H1 (cell line): ENCODE results near the gene NUPR1. TPM values are rescaled to one million over a fixed set of nuclear protein-coding genes. Genes with fewer than 3 reads are reported as not detected.
A peak's percentile ranks its signal among the peaks of the same experiment; 100 is the strongest.

ENCODE experiments used
- CTCF ChIA-PET: fragments of 300-600 bp; sonication (Branson Sonifier 250); formaldehyde crosslinking; loops from one replicate; lab custom pipeline; 2021; ENCODE audit not compliant: partially characterized antibody; lab: Charles Lee
- POLR2A ChIA-PET: fragments of 300-600 bp; sonication (Branson Sonifier 250); formaldehyde crosslinking; loops from one replicate; lab custom pipeline; 2021; ENCODE audit warnings: inconsistent platforms; ENCODE audit not compliant: partially characterized antibody; lab: Charles Lee
- DNase-seq, 2 experiments: peaks; one replicate each; pipeline versions ENCODE4 v3.0.0 to v3.0.0-alpha.2; 2010 to 2022; ENCODE audit warnings: low spot score in 2 of 2, low read depth in 1 of 2, mixed read lengths in 1 of 2
- FAIRE-seq: peaks from 2 replicates; lab custom pipeline; 2011; peaks lifted over from hg19 to GRCh38; lab: Jason Lieb, UNC
- H2AFZ ChIP-seq: 2 replicates; pipeline ENCODE4 v1.8.1; 2012; ENCODE audit warnings: low read length, inconsistent platforms
- H2AK5ac ChIP-seq: 2 replicates; pipeline ENCODE4 v1.6.1; 2013; ENCODE audit warnings: low read depth, low read length
- H2BK120ac ChIP-seq: replicated peaks from 2 replicates; pipeline ENCODE3; 2013; ENCODE audit warnings: low read depth, low read length, inconsistent platforms
- H2BK12ac ChIP-seq: 2 replicates; pipeline ENCODE4 v1.6.1; 2013; ENCODE audit warnings: low read depth, low read length
- H2BK15ac ChIP-seq: 2 replicates; pipeline ENCODE4 v1.6.1; 2013; ENCODE audit warnings: low read length
- H2BK20ac ChIP-seq: 2 replicates; pipeline ENCODE4 v1.6.1; 2013; ENCODE audit warnings: low read length
- H2BK5ac ChIP-seq: 2 replicates; pipeline ENCODE4 v1.6.1; 2013; ENCODE audit warnings: low read depth, low read length
- H3K14ac ChIP-seq: 2 replicates; pipeline ENCODE4 v1.6.1; 2013; ENCODE audit warnings: inconsistent platforms; ENCODE audit not compliant: insufficient read length
- H3K18ac ChIP-seq: 2 replicates; pipeline ENCODE4 v1.6.1; 2013; ENCODE audit warnings: low read length; ENCODE audit errors: extremely low read depth
- H3K23ac ChIP-seq: 2 replicates; pipeline ENCODE4 v1.6.1; 2013; ENCODE audit warnings: inconsistent platforms; ENCODE audit not compliant: insufficient read length
- H3K23me2 ChIP-seq: 2 replicates; pipeline ENCODE4 v1.6.1; 2013; ENCODE audit warnings: low read depth, low read length
- H3K27ac ChIP-seq: 2 replicates; pipeline ENCODE4 v1.6.1; 2011; ENCODE audit warnings: low read depth, low read length, inconsistent platforms
- H3K27me3 ChIP-seq, 4 experiments: replicated peaks in 1 of 4; 1 replicate in 1 of 4; 2 replicates in 3 of 4; pipeline versions ENCODE4 v1.6.1 to v1.8.1; 2011 to 2013; ENCODE audit warnings: low read length in 3 of 4, mild to moderate bottlenecking in 3 of 4, inconsistent platforms in 2 of 4, mixed read lengths in 2 of 4, moderate library complexity in 1 of 4; ENCODE audit not compliant: control insufficient read depth in 3 of 4, insufficient read depth in 3 of 4; ENCODE audit errors: extremely low read depth in 1 of 4
- H3K36me3 ChIP-seq, 4 experiments: 2 replicates each; pipeline versions ENCODE4 v1.6.1 to v1.8.1; 2011 to 2013; ENCODE audit warnings: mild to moderate bottlenecking in 4 of 4, low read length in 3 of 4, moderate library complexity in 2 of 4, control low read depth in 1 of 4, inconsistent platforms in 1 of 4; ENCODE audit not compliant: insufficient read depth in 4 of 4, control insufficient read depth in 2 of 4
- H3K4ac ChIP-seq: replicated peaks from 2 replicates; pipeline ENCODE3; 2013; ENCODE audit warnings: low read length, low read depth, mixed read lengths, inconsistent platforms; ENCODE audit not compliant: insufficient read length
- H3K4me1 ChIP-seq, 4 experiments: replicated peaks in 1 of 4; 1 replicate in 1 of 4; 2 replicates in 3 of 4; pipeline versions ENCODE4 v1.6.1 to v1.8.1; 2011 to 2013; ENCODE audit warnings: low read length in 3 of 4, inconsistent platforms in 2 of 4, mixed read lengths in 1 of 4; ENCODE audit not compliant: insufficient read depth in 4 of 4, control insufficient read depth in 3 of 4
- H3K4me2 ChIP-seq, 2 experiments: 2 replicates each; pipeline versions ENCODE4 v1.6.1 to v1.8.1; 2011 to 2013; ENCODE audit warnings: low read depth in 2 of 2, low read length in 2 of 2, control low read depth in 1 of 2, inconsistent platforms in 1 of 2, mild to moderate bottlenecking in 1 of 2; ENCODE audit not compliant: insufficient read depth in 1 of 2
- H3K4me3 ChIP-seq, 4 experiments: fragments of 200-600, 300-600 bp in 1 of 4; sonication (generic), shearing (Covaris generic), sonication (Bioruptor Twin) in 1 of 4; 2 replicates each; pipeline versions ENCODE4 v1.5.1 to v1.8.1; 2011 to 2016; ENCODE audit warnings: low read length in 4 of 4, low read depth in 3 of 4, control low read depth in 2 of 4, inconsistent platforms in 2 of 4, mild to moderate bottlenecking in 2 of 4, mixed read lengths in 1 of 4, moderate library complexity in 1 of 4; ENCODE audit not compliant: insufficient read depth in 2 of 4; ENCODE audit errors: extremely low read depth in 1 of 4
- H3K56ac ChIP-seq: replicated peaks from 2 replicates; pipeline ENCODE3; 2013; ENCODE audit warnings: low read depth, mild to moderate bottlenecking, mixed read lengths, low read length, inconsistent platforms; ENCODE audit not compliant: insufficient read length
- H3K79me1 ChIP-seq: 2 replicates; pipeline ENCODE4 v1.6.1; 2013; ENCODE audit warnings: low read depth, low read length, control low read depth
- H3K79me2 ChIP-seq, 2 experiments: 2 replicates each; pipeline versions ENCODE4 v1.6.1 to v1.8.1; 2012 to 2013; ENCODE audit warnings: low read length in 2 of 2, mild to moderate bottlenecking in 2 of 2, inconsistent platforms in 1 of 2; ENCODE audit not compliant: insufficient read depth in 2 of 2, control insufficient read depth in 1 of 2
- H3K9ac ChIP-seq, 4 experiments: replicated peaks in 1 of 4; 1 replicate in 1 of 4; 2 replicates in 3 of 4; pipeline versions ENCODE4 v1.6.1 to v1.8.1; 2011 to 2013; ENCODE audit warnings: low read depth in 3 of 4, low read length in 3 of 4, control low read depth in 2 of 4, mild to moderate bottlenecking in 2 of 4, moderate library complexity in 2 of 4, inconsistent platforms in 1 of 4; ENCODE audit errors: extremely low read depth in 1 of 4
- H3K9me3 ChIP-seq, 2 experiments: 2 replicates each; pipeline versions ENCODE4 v1.6.1 to v1.8.1; 2012 to 2013; ENCODE audit warnings: mild to moderate bottlenecking in 2 of 2, moderate library complexity in 2 of 2, control low read depth in 1 of 2, inconsistent platforms in 1 of 2, low read depth in 1 of 2, low read length in 1 of 2, mixed read lengths in 1 of 2; ENCODE audit not compliant: insufficient read depth in 2 of 2
- H4K20me1 ChIP-seq, 2 experiments: replicated peaks in 1 of 2; 2 replicates each; pipeline versions ENCODE3 to v1.8.1; 2011 to 2013; ENCODE audit warnings: inconsistent platforms in 2 of 2, low read length in 2 of 2, mild to moderate bottlenecking in 1 of 2; ENCODE audit not compliant: insufficient read depth in 2 of 2, control insufficient read depth in 1 of 2
- H4K5ac ChIP-seq: 2 replicates; pipeline ENCODE4 v1.6.1; 2013; ENCODE audit warnings: low read length, low read depth, mixed read lengths, inconsistent platforms; ENCODE audit not compliant: insufficient read length
- H4K8ac ChIP-seq: 2 replicates; pipeline ENCODE4 v1.8.0; 2013; ENCODE audit warnings: mild to moderate bottlenecking, moderate library complexity, low read length, inconsistent platforms; ENCODE audit not compliant: insufficient read depth; ENCODE audit errors: extremely low read depth
- H4K91ac ChIP-seq: replicated peaks from 2 replicates; pipeline ENCODE3; 2013; ENCODE audit warnings: low read length, mixed read lengths, inconsistent platforms; ENCODE audit not compliant: insufficient read length
- KDM5A ChIP-seq: fragments of 200-600 bp; IDR thresholded peaks from 2 replicates; pipeline ENCODE4 v1.7.1; 2012; ENCODE audit warnings: mild to moderate bottlenecking, low read length, inconsistent platforms, mixed read lengths
- WGBS, 2 experiments: shearing (Covaris generic) in 1 of 2; methylation state at CpG; one replicate each; pipeline versions ENCODE4 v1.1.6 to v1.1.7; 2013 to 2015; ENCODE audit warnings: low lambda C conversion rate in 2 of 2, mixed read lengths in 2 of 2, inconsistent platforms in 1 of 2, low coverage in 1 of 2, missing lambda C conversion rate in 1 of 2; ENCODE audit not compliant: insufficient replicate concordance in 2 of 2, insufficient coverage in 1 of 2, insufficient read length in 1 of 2; ENCODE audit errors: extremely low coverage in 1 of 2, missing lambda C conversion rate in 1 of 2; 5-methylcytosine and 5-hydroxymethylcytosine counted together
- polyA plus RNA-seq, 7 experiments: library from polyadenylated mRNA; depleted of rRNA in 3 of 7; stranded (reverse) in 5 of 7; unstranded in 2 of 7; fragments of >200 nt in 5 of 7; fragments of 200-250 nt in 2 of 7; gene quantifications; 1 replicate in 5 of 7; 2 replicates in 1 of 7; 4 replicates in 1 of 7; pipeline versions ENCODE4 v1.2.1 to v1.2.3, GENCODE V29; 2011 to 2013; ENCODE audit warnings: missing spikeins in 2 of 7, mixed read lengths in 2 of 7
- total RNA-seq: library from RNA; stranded (reverse); fragmentation: NEBNext Ultra II Directional; extraction: Animal tissue kit (Norgen Biotek cat#: 25700); gene quantifications from 2 replicates; pipeline ENCODE4 v1.2.1, GENCODE V29; 2021

Gene NUPR1
- total and polyA plus RNA-seq, 2 of the 8 experiments (the other 6 are each of a cell fraction or from before 2014, with no cell fraction given) = 0.17 to 0.20 TPM

GRCh38 chr16:28502290-28502689, 36.5 kb downstream of the NUPR1 start:
- Histone ChIP-seq H3K18ac (no peak overlapping the region), H2BK5ac (no peak overlapping the region), H3K4me2 (no peak overlapping the region), H3K27ac (no peak overlapping the region), H3K79me1 (no peaks in the 10 kb centered on the region), H3K36me3 (no peaks in the 10 kb centered on the region), H3K79me2 (no peaks in the 10 kb centered on the region), H4K8ac (no peak overlapping the region), H3K4ac (no peak overlapping the region), H3K23ac (no peak overlapping the region), H3K14ac (no peak overlapping the region), H4K5ac (no peak overlapping the region), H4K91ac (no peak overlapping the region), H3K4me3 (no peak overlapping the region), H2BK20ac (no peak overlapping the region), H2AFZ (no peak overlapping the region), H4K20me1 (peaks cover 0 to 3% of the 10 kb centered on the region in 2 experiments), H2BK12ac (no peak overlapping the region), H3K9ac (no peak overlapping the region), H3K4me1 (no peaks in the 10 kb centered on the region), H3K23me2 (peaks cover 12% of the 10 kb centered on the region; the same call in 1 of the 2 replicates), H3K56ac (no peak overlapping the region), H3K9me3 (no peaks in the 10 kb centered on the region), H3K27me3 (peaks cover 0 to 2% (median 0%) of the 10 kb centered on the region in 4 experiments; a peak in 1 of 7 replicates), H2BK15ac (0 out of 2 replicates have a peak overlapping the region, but pooled peaks have one; percentile 29), H2BK120ac (no peak overlapping the region), H2AK5ac (no peak overlapping the region)
- ChIA-PET CTCF (interaction anchor here (1.2 kb wide), 1 partner anchor 8 kb away, joined by 4 read pairs; the partner anchor contains the start of gene APOBR), POLR2A (interaction anchor here (1.7 kb wide), 1 partner anchor 10 kb away, joined by 7 read pairs; the partner anchor contains the start of gene CLN3)
- DNase-seq (no peak), FAIRE-seq (no peak)
- 83 to 100% methylated on average over 2 of the region's 2 CpGs for WGBS, 2 experiments
- TF ChIP-seq KDM5A = no peak
